Liver (tissue), 9 donors: ENCODE measurements around the gene FAM193A. TPM values are rescaled to one million over a fixed set of nuclear protein-coding genes. Genes with fewer than 3 reads are reported as not detected.

Experiments
- DNase-seq: peaks from one replicate; pipeline ENCODE4 v3.0.0-alpha.2; 2017; ENCODE audit warnings: low spot score
- H3K27ac ChIP-seq, 2 donors: one replicate each; pipeline ENCODE4 v1.7.0; 2013; ENCODE audit warnings: inconsistent platforms in 2 of 2, low read length in 2 of 2, control low read depth in 1 of 2, low read depth in 1 of 2, mild to moderate bottlenecking in 1 of 2
- H3K27me3 ChIP-seq, 4 donors: one replicate each; pipeline versions ENCODE4 v1.6.1 to v1.7.0; 2013; ENCODE audit warnings: low read length in 3 of 4, inconsistent platforms in 1 of 4, mild to moderate bottlenecking in 1 of 4, moderate library complexity in 1 of 4; ENCODE audit not compliant: control insufficient read depth in 4 of 4, insufficient read depth in 4 of 4
- H3K36me3 ChIP-seq, 4 donors: one replicate each; pipeline versions ENCODE4 v1.6.1 to v1.7.0; 2013; ENCODE audit warnings: low read length in 3 of 4, mild to moderate bottlenecking in 3 of 4, low read depth in 1 of 4, moderate library complexity in 1 of 4; ENCODE audit not compliant: control insufficient read depth in 4 of 4, insufficient read depth in 3 of 4
- H3K4me1 ChIP-seq, 4 donors: one replicate each; pipeline versions ENCODE4 v1.6.1 to v1.7.0; 2013; ENCODE audit warnings: low read length in 3 of 4, mild to moderate bottlenecking in 3 of 4, moderate library complexity in 1 of 4; ENCODE audit not compliant: control insufficient read depth in 4 of 4, insufficient read depth in 4 of 4
- H3K4me3 ChIP-seq, 3 donors: one replicate each; pipeline versions ENCODE4 v1.6.1 to v1.7.0; 2013; ENCODE audit warnings: low read length in 3 of 3, control low read depth in 1 of 3, low read depth in 1 of 3, mild to moderate bottlenecking in 1 of 3
- H3K9ac ChIP-seq, 2 donors: one replicate each; pipeline ENCODE4 v1.7.0; 2013; ENCODE audit warnings: low read length in 2 of 2, mild to moderate bottlenecking in 2 of 2, moderate library complexity in 2 of 2, control low read depth in 1 of 2, low read depth in 1 of 2
- H3K9me3 ChIP-seq, 4 donors: one replicate each; pipeline versions ENCODE4 v1.6.1 to v1.7.0; 2013; ENCODE audit warnings: low read length in 3 of 4; ENCODE audit not compliant: control insufficient read depth in 4 of 4
- EGR1 ChIP-seq, 2 donors: IDR thresholded peaks; 2 replicates each; pipeline ENCODE4 v1.6.1; 2016 to 2018; ENCODE audit warnings: antibody characterized with exemption in 2 of 2, low read depth in 2 of 2
- FOXA1 ChIP-seq: IDR thresholded peaks from 2 replicates; pipeline ENCODE4 v1.6.1; 2016; ENCODE audit warnings: antibody characterized with exemption
- HNF4A ChIP-seq, 2 donors: conservative IDR thresholded peaks; 2 replicates each; pipeline ENCODE4 v1.6.1; 2016; ENCODE audit warnings: antibody characterized with exemption in 2 of 2, mild to moderate bottlenecking in 2 of 2
- HNF4G ChIP-seq: IDR thresholded peaks from 2 replicates; pipeline ENCODE4 v1.6.1; 2016; ENCODE audit warnings: antibody characterized with exemption
- JUND ChIP-seq, 2 donors: IDR thresholded peaks; 2 replicates each; pipeline ENCODE4 v1.6.1; 2016; ENCODE audit warnings: antibody characterized with exemption in 2 of 2
- NR2F2 ChIP-seq: IDR thresholded peaks from 2 replicates; pipeline ENCODE4 v1.6.1; 2016; ENCODE audit warnings: antibody characterized with exemption
- RAD21 ChIP-seq, 2 donors: IDR thresholded peaks; 2 replicates each; pipeline ENCODE4 v1.6.1; 2016; ENCODE audit warnings: antibody characterized with exemption in 2 of 2, mild to moderate bottlenecking in 2 of 2
- RXRA ChIP-seq, 2 donors: IDR thresholded peaks; 2 replicates each; pipeline ENCODE4 v1.6.1; 2017 to 2018; ENCODE audit warnings: antibody characterized with exemption in 2 of 2, mild to moderate bottlenecking in 1 of 2
- SP1 ChIP-seq: IDR thresholded peaks from 2 replicates; pipeline ENCODE4 v1.6.1; 2018; ENCODE audit warnings: antibody characterized with exemption, mild to moderate bottlenecking
- TAF1 ChIP-seq: conservative IDR thresholded peaks from 2 replicates; pipeline ENCODE4 v1.6.1; 2016; ENCODE audit warnings: antibody characterized with exemption, mild to moderate bottlenecking
- YY1 ChIP-seq: IDR thresholded peaks from 2 replicates; pipeline ENCODE4 v1.6.1; 2016; ENCODE audit warnings: antibody characterized with exemption, mild to moderate bottlenecking
- WGBS: extraction: QIAGEN DNeasy Blood & Tissue Kit; methylation state at CpG from one replicate; pipeline ENCODE4 v1.1.7; 2013; 5-methylcytosine and 5-hydroxymethylcytosine counted together
- polyA plus RNA-seq, 2 donors: library from polyadenylated mRNA; stranded (reverse) in 1 of 2; unstranded in 1 of 2; fragments of 200-250 nt in 1 of 2; fragments of >200 nt in 1 of 2; fragmentation: Nextera tagmentation in 1 of 2; extraction: Ambion mirVana in 1 of 2; gene quantifications; one replicate each; pipeline versions ENCODE4 v1.2.1 to v1.2.3, GENCODE V29; 2013 to 2015
- total RNA-seq, 2 donors: library from RNA; depleted of rRNA; stranded (reverse); fragments of >200 nt; gene quantifications; one replicate each; pipeline ENCODE4 v1.2.3, GENCODE V29; 2014
- TF ChIP-seq, protein P1 (sequence below): IDR thresholded peaks from 2 replicates; pipeline ENCODE4 v1.6.1; 2016; ENCODE audit warnings: antibody characterized with exemption
- TF ChIP-seq, protein P2 (sequence below): IDR thresholded peaks from 2 replicates; pipeline ENCODE4 v1.6.1; 2016; ENCODE audit warnings: antibody characterized with exemption, mild to moderate bottlenecking
- TF ChIP-seq, protein P3 (sequence below): IDR thresholded peaks from 2 replicates; pipeline ENCODE4 v1.6.1; 2016; ENCODE audit warnings: antibody characterized with exemption
- TF ChIP-seq, protein P4 (sequence below): fragments of 150-350 bp; IDR thresholded peaks from 2 replicates; pipeline ENCODE4 v1.5.1; 2017; ENCODE audit warnings: improper control_type of control experiment, low read depth, low read length; ENCODE audit not compliant: missing input control
- donor health status: healthy.
- donor health status: healthy.
- donor health status: healthy.
- donor health status: healthy.
- donor health status: healthy.

FAM193A gene
- total and polyA plus RNA-seq, 4 donors: 3.9 to 10.2 (median 7.0) TPM

DNA sequence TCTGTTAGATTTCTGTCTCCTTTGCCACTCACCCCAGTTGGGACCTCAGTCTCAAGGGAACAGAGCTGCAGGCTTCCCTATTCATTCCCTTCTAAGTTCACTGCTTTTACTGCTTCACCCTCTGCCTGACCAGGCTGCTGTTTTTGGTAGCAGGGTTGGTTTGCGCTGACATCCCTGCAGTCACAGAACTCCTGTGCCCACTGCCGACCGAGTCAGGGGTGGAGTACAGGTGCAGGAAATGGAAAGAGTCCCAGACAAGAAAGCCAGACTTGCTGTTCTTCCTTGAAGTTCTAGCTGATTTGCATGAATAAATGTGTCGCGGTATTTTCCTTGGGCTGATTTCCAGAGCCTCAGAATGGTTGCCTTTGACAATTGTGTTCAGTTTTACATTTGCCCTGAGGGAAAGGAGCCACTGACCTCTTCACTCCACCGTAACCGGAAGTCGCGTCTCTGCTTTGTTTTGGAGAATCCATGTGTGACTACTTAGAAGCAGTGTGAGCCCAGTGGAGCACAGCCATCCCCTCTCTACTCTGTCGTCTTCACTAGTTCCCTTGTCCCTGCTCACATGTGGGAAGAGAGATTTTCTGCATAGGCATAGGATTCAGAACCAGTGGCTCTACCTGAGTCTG lies 134.9 kb downstream of the FAM193A start:
- WGBS: 90% methylated on average over 10 of the region's 10 CpGs
- no peaks in the 10 kb centered on the region for H3K27me3 ChIP-seq
- H3K36me3 ChIP-seq: peaks cover 3 to 47% (median 40%) of the 10 kb centered on the region in 4 donors
- DNase-seq: no peak
- TF ChIP-seq EGR1 (IDR thresholded peaks at IDR 0.05; ENCODE audit: low read depth in 2 of 2) (no peak), HNF4G (no peak), JUND (IDR thresholded peaks at IDR 0.05) (no peak), FOXA1 (no peak), RXRA (IDR thresholded peaks at IDR 0.05) (no peak), TAF1 (no peak), YY1 (no peak), NR2F2 (no peak), HNF4A (conservative IDR thresholded peaks at IDR 0.05) (no peak), SP1 (no peak), RAD21 (IDR thresholded peaks at IDR 0.05) (no peak)
- TF ChIP-seq, protein P1, sequence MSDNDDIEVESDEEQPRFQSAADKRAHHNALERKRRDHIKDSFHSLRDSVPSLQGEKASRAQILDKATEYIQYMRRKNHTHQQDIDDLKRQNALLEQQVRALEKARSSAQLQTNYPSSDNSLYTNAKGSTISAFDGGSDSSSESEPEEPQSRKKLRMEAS: no peak
- TF ChIP-seq, protein P2, sequence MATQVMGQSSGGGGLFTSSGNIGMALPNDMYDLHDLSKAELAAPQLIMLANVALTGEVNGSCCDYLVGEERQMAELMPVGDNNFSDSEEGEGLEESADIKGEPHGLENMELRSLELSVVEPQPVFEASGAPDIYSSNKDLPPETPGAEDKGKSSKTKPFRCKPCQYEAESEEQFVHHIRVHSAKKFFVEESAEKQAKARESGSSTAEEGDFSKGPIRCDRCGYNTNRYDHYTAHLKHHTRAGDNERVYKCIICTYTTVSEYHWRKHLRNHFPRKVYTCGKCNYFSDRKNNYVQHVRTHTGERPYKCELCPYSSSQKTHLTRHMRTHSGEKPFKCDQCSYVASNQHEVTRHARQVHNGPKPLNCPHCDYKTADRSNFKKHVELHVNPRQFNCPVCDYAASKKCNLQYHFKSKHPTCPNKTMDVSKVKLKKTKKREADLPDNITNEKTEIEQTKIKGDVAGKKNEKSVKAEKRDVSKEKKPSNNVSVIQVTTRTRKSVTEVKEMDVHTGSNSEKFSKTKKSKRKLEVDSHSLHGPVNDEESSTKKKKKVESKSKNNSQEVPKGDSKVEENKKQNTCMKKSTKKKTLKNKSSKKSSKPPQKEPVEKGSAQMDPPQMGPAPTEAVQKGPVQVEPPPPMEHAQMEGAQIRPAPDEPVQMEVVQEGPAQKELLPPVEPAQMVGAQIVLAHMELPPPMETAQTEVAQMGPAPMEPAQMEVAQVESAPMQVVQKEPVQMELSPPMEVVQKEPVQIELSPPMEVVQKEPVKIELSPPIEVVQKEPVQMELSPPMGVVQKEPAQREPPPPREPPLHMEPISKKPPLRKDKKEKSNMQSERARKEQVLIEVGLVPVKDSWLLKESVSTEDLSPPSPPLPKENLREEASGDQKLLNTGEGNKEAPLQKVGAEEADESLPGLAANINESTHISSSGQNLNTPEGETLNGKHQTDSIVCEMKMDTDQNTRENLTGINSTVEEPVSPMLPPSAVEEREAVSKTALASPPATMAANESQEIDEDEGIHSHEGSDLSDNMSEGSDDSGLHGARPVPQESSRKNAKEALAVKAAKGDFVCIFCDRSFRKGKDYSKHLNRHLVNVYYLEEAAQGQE: no peak
- TF ChIP-seq, protein P3, sequence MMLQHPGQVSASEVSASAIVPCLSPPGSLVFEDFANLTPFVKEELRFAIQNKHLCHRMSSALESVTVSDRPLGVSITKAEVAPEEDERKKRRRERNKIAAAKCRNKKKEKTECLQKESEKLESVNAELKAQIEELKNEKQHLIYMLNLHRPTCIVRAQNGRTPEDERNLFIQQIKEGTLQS: no peak
- TF ChIP-seq, protein P4, sequence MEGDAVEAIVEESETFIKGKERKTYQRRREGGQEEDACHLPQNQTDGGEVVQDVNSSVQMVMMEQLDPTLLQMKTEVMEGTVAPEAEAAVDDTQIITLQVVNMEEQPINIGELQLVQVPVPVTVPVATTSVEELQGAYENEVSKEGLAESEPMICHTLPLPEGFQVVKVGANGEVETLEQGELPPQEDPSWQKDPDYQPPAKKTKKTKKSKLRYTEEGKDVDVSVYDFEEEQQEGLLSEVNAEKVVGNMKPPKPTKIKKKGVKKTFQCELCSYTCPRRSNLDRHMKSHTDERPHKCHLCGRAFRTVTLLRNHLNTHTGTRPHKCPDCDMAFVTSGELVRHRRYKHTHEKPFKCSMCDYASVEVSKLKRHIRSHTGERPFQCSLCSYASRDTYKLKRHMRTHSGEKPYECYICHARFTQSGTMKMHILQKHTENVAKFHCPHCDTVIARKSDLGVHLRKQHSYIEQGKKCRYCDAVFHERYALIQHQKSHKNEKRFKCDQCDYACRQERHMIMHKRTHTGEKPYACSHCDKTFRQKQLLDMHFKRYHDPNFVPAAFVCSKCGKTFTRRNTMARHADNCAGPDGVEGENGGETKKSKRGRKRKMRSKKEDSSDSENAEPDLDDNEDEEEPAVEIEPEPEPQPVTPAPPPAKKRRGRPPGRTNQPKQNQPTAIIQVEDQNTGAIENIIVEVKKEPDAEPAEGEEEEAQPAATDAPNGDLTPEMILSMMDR: no peak
- peaks cover 0 to 6% (median 1%) of the 10 kb centered on the region in 4 donors for H3K4me1 ChIP-seq
- H3K4me3 ChIP-seq: no peak overlapping the region
- H3K9ac ChIP-seq: no peak overlapping the region
- no peak overlapping the region for H3K27ac ChIP-seq
- no peaks in the 10 kb centered on the region for H3K9me3 ChIP-seq

DNA sequence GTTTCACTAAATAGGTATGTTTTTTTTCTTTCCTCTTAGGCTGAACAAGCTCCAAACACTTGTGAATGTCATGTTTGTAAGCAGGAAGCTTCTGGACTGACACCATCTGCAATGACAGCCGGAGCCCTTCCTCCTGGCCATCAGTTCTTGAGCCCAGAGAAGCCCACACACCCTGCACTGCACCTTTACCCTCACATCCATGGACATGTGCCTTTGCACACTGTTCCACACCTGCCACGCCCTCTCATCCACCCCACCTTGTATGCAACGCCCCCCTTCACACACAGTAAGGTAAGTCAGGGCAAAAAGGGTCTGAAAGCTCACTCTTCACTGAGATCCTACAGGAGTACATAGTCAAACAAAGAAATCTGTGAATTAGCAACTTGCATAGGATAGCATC lies 135.6 kb downstream of the FAM193A start:
- Histone ChIP-seq H3K36me3 (peaks cover 3 to 50% (median 41%) of the 10 kb centered on the region in 4 donors), H3K9ac (no peak overlapping the region), H3K27ac (no peak overlapping the region), H3K27me3 (no peaks in the 10 kb centered on the region), H3K9me3 (no peaks in the 10 kb centered on the region), H3K4me3 (no peak overlapping the region), H3K4me1 (peaks cover 0 to 3% (median 1%) of the 10 kb centered on the region in 4 donors)
- TF ChIP-seq SP1: no peak
- TF ChIP-seq, protein P3: no peak
- DNase-seq: no peak
- 95% methylated on average over 3 of the region's 3 CpGs for WGBS
